Activated T-cell treated with anti-CD3 and anti-CD28 coated beads, Interleukin-2, amount 50 U/mL, for 72 hours (primary cell): ENCODE results near the gene MRPS31. TPM values are rescaled to one million over a fixed set of nuclear protein-coding genes. Genes with fewer than 3 reads are reported as not detected.
"Not testable (repeated sequence)": the region's sequence is repeated elsewhere in the genome, so short reads cannot be mapped to it uniquely, and the experiment has no call there.

ENCODE experiments used
- ATAC-seq, 2 donors: fragments of 150-1000 bp; cut with Tn5 transposase; replicated peaks in 1 of 2; 2 replicates each; pipeline ENCODE4 v1.10.0; 2021; ENCODE audit warnings: moderate library complexity in 2 of 2, mild to moderate bottlenecking in 1 of 2
- DNase-seq, 2 donors: peaks; one replicate each; pipeline ENCODE4 v3.0.0; 2021 to 2022; ENCODE audit warnings: mixed read lengths in 1 of 2
- H3K27ac Mint-ChIP-seq: one replicate; pipeline ENCODE4 v1.8.0; 2022; ENCODE audit warnings: mild to moderate bottlenecking, moderate library complexity, mixed read lengths
- H3K27me3 Mint-ChIP-seq: one replicate; pipeline ENCODE4 v1.8.0; 2022; ENCODE audit warnings: low read depth, mixed read lengths
- H3K36me3 Mint-ChIP-seq, 2 donors: one replicate each; pipeline ENCODE4 v1.8.0; 2022; ENCODE audit warnings: mixed read lengths in 2 of 2, mild to moderate bottlenecking in 1 of 2; ENCODE audit not compliant: insufficient read depth in 2 of 2
- H3K4me1 Mint-ChIP-seq: one replicate; pipeline ENCODE4 v1.8.0; 2022; ENCODE audit warnings: low read depth, mixed read lengths
- H3K4me3 Mint-ChIP-seq, 2 donors: one replicate each; pipeline ENCODE4 v1.8.0; 2022; ENCODE audit warnings: mild to moderate bottlenecking in 2 of 2, mixed read lengths in 2 of 2, moderate library complexity in 2 of 2
- H3K9me3 Mint-ChIP-seq, 2 donors: one replicate each; pipeline ENCODE4 v1.8.0; 2022; ENCODE audit warnings: mixed read lengths in 2 of 2
- total RNA-seq, 2 donors: library from RNA; stranded (reverse); gene quantifications; one replicate each; pipeline ENCODE4 v1.2.3, GENCODE V29; 2022

MRPS31 gene
- total RNA-seq, 2 donors from 2014 or later: 47.8 to 52.3 TPM

GRCh38 chr13:40765602-40766001, 5.4 kb downstream of the MRPS31 start:
- H3K27me3 Mint-ChIP-seq: no peaks in the 10 kb centered on the region
- ATAC-seq (no peak), DNase-seq (no peak)
- H3K27ac Mint-ChIP-seq: no peak overlapping the region
- H3K4me3 Mint-ChIP-seq: no peak overlapping the region
- peaks cover 58% of the 10 kb centered on the region for H3K4me1 Mint-ChIP-seq
- H3K36me3 Mint-ChIP-seq: peaks cover 2 to 9% of the 10 kb centered on the region in 2 donors
- no peaks in the 10 kb centered on the region for H3K9me3 Mint-ChIP-seq

- Mint-ChIP-seq H3K4me3 (peak overlapping the region; percentile 50 to 62), H3K4me1 (peaks cover 58% of the 10 kb centered on the region), H3K9me3 (no peaks in the 10 kb centered on the region), H3K27me3 (no peaks in the 10 kb centered on the region), H3K36me3 (peaks cover 3 to 9% of the 10 kb centered on the region in 2 donors), H3K27ac (peak overlapping the region; percentile 36)
- ATAC-seq: peak; percentile 93 to 94
- peak; percentile 42 to 58 for DNase-seq
Observed at GRCh38 chr13:40764587-40765403, 6.2 kb downstream of the MRPS31 start.

DNA sequence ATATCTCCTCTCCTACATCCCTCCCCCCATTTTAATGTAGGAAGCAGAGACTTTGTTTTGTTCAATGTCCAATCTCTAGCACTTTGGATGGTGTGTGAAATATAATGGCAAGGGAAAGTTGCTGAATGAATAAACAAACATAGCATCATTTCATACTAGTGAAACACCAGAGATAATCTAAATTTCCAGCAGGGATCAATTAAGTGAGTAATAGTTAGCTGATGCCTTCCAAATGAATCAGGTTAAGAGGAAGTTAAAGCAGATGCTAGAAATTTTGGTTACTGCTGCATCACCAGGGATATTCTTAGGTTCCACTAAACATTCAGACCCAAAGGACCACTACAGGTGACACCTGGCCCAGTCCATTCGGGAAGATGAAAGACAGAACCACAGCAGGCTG, 8.1 kb downstream of the MRPS31 start:
- ATAC-seq: no peak
- H3K9me3 Mint-ChIP-seq: no peaks in the 10 kb centered on the region
- H3K36me3 Mint-ChIP-seq: peaks cover 3 to 17% of the 10 kb centered on the region in 2 donors
- peaks cover 58% of the 10 kb centered on the region for H3K4me1 Mint-ChIP-seq
- no peak overlapping the region for H3K27ac Mint-ChIP-seq
- DNase-seq: no peak
- H3K4me3 Mint-ChIP-seq: no peak overlapping the region
- H3K27me3 Mint-ChIP-seq: no peaks in the 10 kb centered on the region

DNA sequence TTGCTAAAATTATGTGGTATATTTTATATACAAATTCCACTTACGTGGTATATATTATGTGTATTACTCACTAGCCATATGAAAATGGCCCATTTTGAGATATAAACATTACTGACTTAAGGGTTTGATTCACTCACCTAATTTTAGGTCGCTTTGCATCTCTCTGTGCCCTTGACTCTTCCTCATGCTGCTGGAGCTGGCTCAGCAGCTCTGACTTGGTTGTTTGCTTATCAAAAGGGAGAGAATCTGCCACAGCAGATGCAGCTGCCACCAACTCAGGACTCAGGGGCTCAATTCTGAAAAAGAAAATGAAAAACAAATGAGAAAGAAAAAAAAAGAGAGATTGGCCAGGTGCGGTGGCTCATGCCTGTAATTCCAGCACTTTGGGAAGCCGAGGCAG, 12.2 kb downstream of the MRPS31 start:
- ATAC-seq: no peak
- Mint-ChIP-seq H3K4me3 (no peak overlapping the region), H3K9me3 (no peaks in the 10 kb centered on the region), H3K27ac (no peak overlapping the region), H3K27me3 (no peaks in the 10 kb centered on the region), H3K4me1 (peaks cover 33% of the 10 kb centered on the region), H3K36me3 (peaks cover 5 to 21% of the 10 kb centered on the region in 2 donors)
- no peak for DNase-seq

GRCh38 chr13:40756042-40756441, 14.9 kb downstream of the MRPS31 start:
- H3K27me3 Mint-ChIP-seq: no peaks in the 10 kb centered on the region
- H3K36me3 Mint-ChIP-seq: peaks cover 9 to 28% of the 10 kb centered on the region in 2 donors
- H3K27ac Mint-ChIP-seq: peak overlapping the region; percentile 24

DNA sequence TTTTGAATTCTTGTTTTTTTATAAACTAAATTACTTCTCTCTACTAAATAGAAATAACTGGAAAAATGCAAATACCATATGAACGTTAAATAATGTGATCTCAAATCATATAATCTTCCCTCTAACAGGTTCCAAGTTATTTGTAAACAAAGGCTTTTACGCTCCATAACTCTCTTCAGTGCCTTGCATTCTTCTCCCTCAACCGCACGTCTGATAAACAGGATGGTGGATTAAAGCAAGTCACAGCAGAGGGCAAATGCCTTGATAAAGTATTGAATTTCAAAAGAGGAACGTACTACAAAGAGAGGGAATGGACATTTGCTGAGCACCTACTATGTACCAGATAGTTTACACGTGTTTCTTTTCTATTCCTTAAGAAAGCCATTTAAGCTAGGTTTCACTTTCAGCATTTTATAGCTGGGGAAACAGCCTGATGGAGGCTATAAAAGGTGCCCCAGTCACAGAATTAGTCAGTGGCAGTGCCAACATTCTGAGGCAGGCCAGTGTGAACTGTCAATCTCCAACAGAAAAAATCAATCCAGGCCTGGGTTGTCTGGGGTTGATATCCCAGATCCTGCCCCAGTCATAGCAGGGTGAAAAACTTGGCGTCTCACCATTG, 15.8 kb downstream of the MRPS31 start:
- Mint-ChIP-seq H3K27me3 (no peaks in the 10 kb centered on the region), H3K4me3 (no peak overlapping the region), H3K36me3 (peaks cover 7 to 28% of the 10 kb centered on the region in 2 donors), H3K4me1 (peaks cover 8% of the 10 kb centered on the region), H3K27ac (no peak overlapping the region), H3K9me3 (no peaks in the 10 kb centered on the region)
- ATAC-seq (no peak), DNase-seq (no peak)

More at GRCh38 chr13:40756042-40756441, 14.9 kb downstream of the MRPS31 start:
- Mint-ChIP-seq H3K9me3 (no peaks in the 10 kb centered on the region), H3K4me1 (peaks cover 8% of the 10 kb centered on the region), H3K4me3 (no peak overlapping the region)
- no peak for ATAC-seq
- no peak for DNase-seq

- no peaks in the 10 kb centered on the region for H3K27me3 Mint-ChIP-seq
- no peak overlapping the region for H3K27ac Mint-ChIP-seq
- no peak overlapping the region for H3K4me3 Mint-ChIP-seq
- ATAC-seq: no peak
- H3K4me1 Mint-ChIP-seq: peaks cover 4% of the 10 kb centered on the region
- peaks cover 6 to 14% of the 10 kb centered on the region in 2 donors for H3K36me3 Mint-ChIP-seq
- no peaks in the 10 kb centered on the region for H3K9me3 Mint-ChIP-seq
- no peak for DNase-seq
Observed at GRCh38 chr13:40749327-40749726, 21.7 kb downstream of the MRPS31 start.

GRCh38 chr13:40735232-40735548, 35.8 kb downstream of the MRPS31 start:
- H3K36me3 Mint-ChIP-seq: peaks cover 6 to 18% of the 10 kb centered on the region in 2 donors
- not testable (repeated sequence) for H3K27me3 Mint-ChIP-seq, H3K27ac Mint-ChIP-seq, DNase-seq, H3K4me3 Mint-ChIP-seq, H3K4me1 Mint-ChIP-seq, H3K9me3 Mint-ChIP-seq, ATAC-seq

GRCh38 chr13:40734536-40735231, 36.3 kb downstream of the MRPS31 start:
- DNase-seq: not testable (repeated sequence)

GRCh38 chr13:40732658-40733057, 38.3 kb downstream of the MRPS31 start:
- peaks cover 0 to 2% of the 10 kb centered on the region in 2 donors for H3K9me3 Mint-ChIP-seq

More at GRCh38 chr13:40734536-40735231, 36.3 kb downstream of the MRPS31 start:
- H3K36me3 Mint-ChIP-seq: peaks cover 6 to 18% of the 10 kb centered on the region in 2 donors
- not testable (repeated sequence) for H3K4me3 Mint-ChIP-seq, H3K4me1 Mint-ChIP-seq, H3K27me3 Mint-ChIP-seq, H3K27ac Mint-ChIP-seq, ATAC-seq, H3K9me3 Mint-ChIP-seq

DNA sequence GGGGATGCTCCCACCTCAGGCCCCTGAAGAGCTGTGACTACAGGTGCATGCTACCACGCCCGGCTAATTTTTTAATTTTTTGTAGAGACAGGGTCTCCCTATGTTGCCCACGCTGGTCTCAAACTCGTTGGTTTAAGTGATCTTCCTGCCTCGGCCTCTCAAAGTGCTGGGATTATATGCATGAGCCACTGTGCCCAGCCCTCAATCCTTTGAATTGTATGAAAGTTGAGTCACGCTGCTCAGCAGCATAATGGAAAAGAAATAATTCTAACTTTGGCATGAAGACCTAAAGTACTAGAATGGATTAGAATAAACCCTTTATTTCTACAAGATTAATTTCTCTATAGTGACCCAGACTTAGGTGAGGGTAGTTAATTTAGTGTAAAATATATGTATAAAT, 42.4 kb downstream of the MRPS31 start:
- DNase-seq (no peak), ATAC-seq (no peak)
- H3K27me3 Mint-ChIP-seq: no peaks in the 10 kb centered on the region
- H3K36me3 Mint-ChIP-seq: peaks cover 2 to 9% of the 10 kb centered on the region in 2 donors
- H3K4me1 Mint-ChIP-seq: no peaks in the 10 kb centered on the region
- H3K9me3 Mint-ChIP-seq: no peaks in the 10 kb centered on the region
- H3K27ac Mint-ChIP-seq: no peak overlapping the region
- H3K4me3 Mint-ChIP-seq: no peak overlapping the region

More at GRCh38 chr13:40732658-40733057, 38.3 kb downstream of the MRPS31 start:
- H3K4me3 Mint-ChIP-seq: no peak overlapping the region
- no peaks in the 10 kb centered on the region for H3K27me3 Mint-ChIP-seq
- DNase-seq (no peak), ATAC-seq (no peak)
- peaks cover 8 to 14% of the 10 kb centered on the region in 2 donors for H3K36me3 Mint-ChIP-seq
- H3K4me1 Mint-ChIP-seq: no peaks in the 10 kb centered on the region
- H3K27ac Mint-ChIP-seq: no peak overlapping the region

- not testable (repeated sequence) for H3K27me3 Mint-ChIP-seq, H3K27ac Mint-ChIP-seq, H3K4me3 Mint-ChIP-seq, H3K4me1 Mint-ChIP-seq, DNase-seq, ATAC-seq
- Mint-ChIP-seq H3K9me3 (peaks cover 12 to 13% of the 10 kb centered on the region in 2 donors), H3K36me3 (peaks cover 19 to 29% of the 10 kb centered on the region in 2 donors)
Observed at GRCh38 chr13:40714433-40714832, 56.6 kb downstream of the MRPS31 start.

DNA sequence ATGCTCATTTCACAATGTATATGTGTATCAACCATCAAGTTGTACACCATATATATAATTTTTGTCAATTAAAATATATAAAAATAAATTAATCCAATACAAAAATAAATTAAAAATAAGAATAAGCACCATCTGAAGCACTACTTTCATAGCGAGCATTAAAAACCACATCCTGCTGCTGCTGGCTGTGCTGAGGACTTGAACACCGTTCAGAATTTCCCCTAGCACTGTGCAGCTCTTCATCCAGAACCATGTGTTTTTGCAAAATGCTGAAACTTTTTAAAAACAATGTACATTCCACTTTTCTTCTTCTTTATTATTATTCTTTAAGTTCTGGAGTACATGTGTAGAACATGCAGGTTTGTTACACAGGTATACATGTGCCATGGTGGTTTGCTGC, 64.6 kb downstream of the MRPS31 start:
- Mint-ChIP-seq H3K36me3 (peaks cover 17 to 23% of the 10 kb centered on the region in 2 donors), H3K4me1 (no peaks in the 10 kb centered on the region), H3K27me3 (no peaks in the 10 kb centered on the region), H3K4me3 (no peak overlapping the region), H3K9me3 (peaks cover 17 to 20% of the 10 kb centered on the region in 2 donors), H3K27ac (no peak overlapping the region)
- no peak for ATAC-seq
- DNase-seq: no peak
